Epithelial cell of esophagus (primary cell): Measurements from ENCODE around the gene LAMTOR5.

Experiments used
- DNase-seq: peaks from one replicate; pipeline ENCODE4 v3.0.0; 2010; ENCODE audit warnings: low read depth
- H3K4me3 ChIP-seq: 2 replicates; pipeline ENCODE4 v1.5.1; 2011; ENCODE audit warnings: mild to moderate bottlenecking, low read length, control low read depth
- CTCF ChIP-seq: IDR thresholded peaks from 2 replicates; pipeline ENCODE4 v1.5.1; 2011; ENCODE audit warnings: low read depth, mild to moderate bottlenecking, low read length, control low read depth, inconsistent platforms; ENCODE audit not compliant: insufficient read depth; ENCODE audit errors: missing control alignments

Gene LAMTOR5

GRCh38 chr1:110380672-110381283, 26.7 kb downstream of the LAMTOR5 start:
- no peak overlapping the region for H3K4me3 ChIP-seq
- no peak for DNase-seq
- TF ChIP-seq CTCF: no peak

- DNase-seq: no peak
- no peak for TF ChIP-seq CTCF
- H3K4me3 ChIP-seq: no peak overlapping the region
Observed at GRCh38 chr1:110375490-110375889, 32.0 kb downstream of the LAMTOR5 start.

- DNase-seq: peak; percentile 74
- H3K4me3 ChIP-seq: no peak overlapping the region
- no peak for TF ChIP-seq CTCF
Observed at GRCh38 chr1:110370827-110371226, 36.7 kb downstream of the LAMTOR5 start.

GRCh38 chr1:110364221-110364620, 43.3 kb downstream of the LAMTOR5 start:
- no peak overlapping the region for H3K4me3 ChIP-seq
- no peak for TF ChIP-seq CTCF
- DNase-seq: no peak

DNA sequence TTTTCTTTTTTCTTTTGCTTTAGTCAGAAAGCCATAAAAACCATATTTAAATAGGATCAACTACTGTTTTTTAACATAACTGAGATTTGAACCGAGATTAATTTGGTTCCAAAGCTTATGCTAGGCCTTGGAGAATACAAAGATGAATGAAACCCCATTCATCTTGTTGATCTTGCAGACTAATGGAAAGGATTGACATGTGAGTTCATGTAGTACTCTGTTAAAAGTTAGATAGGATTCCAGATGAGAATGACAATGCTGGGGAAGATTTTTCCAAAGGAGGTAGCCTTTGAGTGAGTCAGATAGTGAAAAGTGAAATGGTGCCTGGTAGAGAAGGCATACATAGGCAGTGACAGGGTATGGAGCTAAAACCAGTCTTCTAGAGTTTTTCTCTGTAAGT, 45.6 kb downstream of the LAMTOR5 start:
- no peak for TF ChIP-seq CTCF
- H3K4me3 ChIP-seq: no peak overlapping the region
- no peak for DNase-seq

- TF ChIP-seq CTCF: no peak
- no peak overlapping the region for H3K4me3 ChIP-seq
- DNase-seq: peak; percentile 48
Observed at GRCh38 chr1:110360431-110360830, 47.1 kb downstream of the LAMTOR5 start.

GRCh38 chr1:110356379-110356778, 51.1 kb downstream of the LAMTOR5 start:
- peak; percentile 53 for DNase-seq
- H3K4me3 ChIP-seq: no peak overlapping the region
- TF ChIP-seq CTCF: no peak
